ENCODE data around the gene RAPGEF3.

The RAPGEF3 gene

GRCh38 chr12:47785887-47786661 lies 27.4 kb upstream of the RAPGEF3 start:
- DNase-seq (ENCODE audit: low spot score), result no peak
- in situ Hi-C loops (cut with MboI; ENCODE audit: low sequenced_read_pairs, unreplicated experiment), result no loop called here
- TF ChIP-seq CTCF (IDR thresholded peaks at IDR 0.05; ENCODE audit: borderline replicate concordance, control extremely low read depth, extremely low read depth, insufficient read depth, missing control alignments), result no peak

GRCh38 chr12:47785036-47785886 lies 26.6 kb upstream of the RAPGEF3 start:
- no peak for TF ChIP-seq CTCF (IDR thresholded peaks at IDR 0.05; ENCODE audit: borderline replicate concordance, control extremely low read depth, extremely low read depth, insufficient read depth, missing control alignments)
- in situ Hi-C loops (cut with MboI; ENCODE audit: low sequenced_read_pairs, unreplicated experiment), result no loop called here
- DNase-seq (ENCODE audit: low spot score), result no peak

- TF ChIP-seq CTCF (IDR thresholded peaks at IDR 0.05; ENCODE audit: borderline replicate concordance, control extremely low read depth, extremely low read depth, insufficient read depth, missing control alignments), result no peak
- in situ Hi-C loops (cut with MboI; ENCODE audit: low sequenced_read_pairs, unreplicated experiment), result no loop called here
- DNase-seq (ENCODE audit: low spot score), result no peak
Measured at GRCh38 chr12:47783821-47784819, 25.4 kb upstream of the RAPGEF3 start.

GRCh38 chr12:47783024-47783755 lies 24.5 kb upstream of the RAPGEF3 start:
- in situ Hi-C loops (cut with MboI; ENCODE audit: low sequenced_read_pairs, unreplicated experiment), result no loop called here
- no peak for TF ChIP-seq CTCF (IDR thresholded peaks at IDR 0.05; ENCODE audit: borderline replicate concordance, control extremely low read depth, extremely low read depth, insufficient read depth, missing control alignments)
- DNase-seq (ENCODE audit: low spot score), result no peak

GRCh38 chr12:47782372-47782770 lies 23.7 kb upstream of the RAPGEF3 start:
- no peak for TF ChIP-seq CTCF (IDR thresholded peaks at IDR 0.05; ENCODE audit: borderline replicate concordance, control extremely low read depth, extremely low read depth, insufficient read depth, missing control alignments)
- DNase-seq (ENCODE audit: low spot score), result no peak
- in situ Hi-C loops (cut with MboI; ENCODE audit: low sequenced_read_pairs, unreplicated experiment), result no loop called here
